ENCODE measurements around the gene PACRG. TPM values are rescaled to one million over a fixed set of nuclear protein-coding genes. Genes with fewer than 3 reads are reported as not detected.

The PACRG gene
- total and polyA plus RNA-seq, 2 donors (not counting 3 experiments of a cell fraction or from before 2014, with no cell fraction given): 0.08 TPM; not detected in 1

GRCh38 chr6:163301726-163302635, 574.2 kb downstream of the PACRG start:
- H3K9me1 ChIP-seq (replicated peaks; ENCODE audit: control insufficient read depth, extremely low read depth, insufficient read depth, low read length): no peaks in the 10 kb centered on the region
- intact Hi-C loops (cut with micrococcal nuclease) (no loop called here), dilution Hi-C loops (cut with MboI; ENCODE audit: extremely low pct_ligation_motif_present, low sequenced_read_pairs) (no loop called here)
- no peak overlapping the region for H3K27ac ChIP-seq (ENCODE audit: insufficient read depth, low read depth, low read length)
- no peaks in the 10 kb centered on the region for H3K4me1 ChIP-seq (ENCODE audit: control insufficient read depth, extremely low read depth, insufficient read depth, low read length)
- POLR2A ChIA-PET: no interaction called here
- H3K36me3 ChIP-seq (ENCODE audit: control insufficient read depth in 2 of 2, extremely low read depth in 1 of 2, insufficient read depth in 2 of 2, low read length in 2 of 2): no peaks in the 10 kb centered on the region
- no peak for FAIRE-seq
- H3K27me3 ChIP-seq (ENCODE audit: control insufficient read depth in 2 of 2, insufficient read depth in 2 of 2, low read length in 2 of 2): no peaks in the 10 kb centered on the region
- no peak overlapping the region for H3K9ac ChIP-seq (replicated peaks; ENCODE audit: extremely low read depth, insufficient read depth, low read length)
- no peak for DNase-seq (ENCODE audit: low read depth, low spot score)
- no peak overlapping the region for H3K4me2 ChIP-seq (ENCODE audit: insufficient read depth, low read length)
- H3K79me2 ChIP-seq (ENCODE audit: control insufficient read depth, insufficient read depth, low read length): no peaks in the 10 kb centered on the region
- CTCF ChIA-PET: interaction anchor here (1.3 to 2.3 kb wide), 4 partner anchors 10 to 42 kb away, joined by 3 to 7 read pairs (median 4); no protein-coding TSS in a partner anchor
- no TSS peak for BruUV-seq (replicated peaks)
- TF ChIP-seq POLR2AphosphoS5 (IDR thresholded peaks at IDR 0.05; ENCODE audit: insufficient read depth, low read depth, low read length): no peak
- TF ChIP-seq GATA2 (IDR thresholded peaks at IDR 0.05; ENCODE audit: insufficient read depth, insufficient read length, low read depth, low read length): no peak
- no peak for TF ChIP-seq CTCF (IDR thresholded peaks at IDR 0.05; ENCODE audit: extremely low read depth in 1 of 2, insufficient read depth in 1 of 2, low read depth in 1 of 2, low read length in 2 of 2)
- TF ChIP-seq POLR2A (IDR thresholded peaks at IDR 0.05; ENCODE audit: low read depth, low read length): no peak
- no peak for TF ChIP-seq FOS (IDR thresholded peaks at IDR 0.05; ENCODE audit: borderline replicate concordance, insufficient read depth, low read length)
- TF ChIP-seq JUN (IDR thresholded peaks at IDR 0.05; ENCODE audit: borderline replicate concordance, insufficient read depth, insufficient read length, low read depth): no peak
- TF ChIP-seq MYC (IDR thresholded peaks at IDR 0.05; ENCODE audit: low read depth, low read length): no peak
- TF ChIP-seq EZH2 (IDR thresholded peaks at IDR 0.05; ENCODE audit: borderline replicate concordance, low read depth, low read length, severe bottlenecking): no peak
- no peak for TF ChIP-seq MAX (IDR thresholded peaks at IDR 0.05; ENCODE audit: insufficient read depth, insufficient read length)
- no peaks in the 10 kb centered on the region for H4K20me1 ChIP-seq (replicated peaks; ENCODE audit: control insufficient read depth, extremely low read depth, insufficient read depth, low read length)
- no peak overlapping the region for H3K4me3 ChIP-seq (replicated peaks in 1 of 3; ENCODE audit: insufficient read depth in 1 of 3, low read depth in 1 of 3, low read length in 3 of 3)
- H2AFZ ChIP-seq (ENCODE audit: low read depth, low read length): no peak overlapping the region
- H3K9me3 ChIP-seq (replicated peaks; ENCODE audit: control insufficient read depth, insufficient read depth, low read length): no peaks in the 10 kb centered on the region
